OCI-M1 (cell line): ENCODE data around the gene OTOP3.
"Not testable (repeated sequence)": the region's sequence is repeated elsewhere in the genome, so short reads cannot be mapped to it uniquely, and the experiment has no call there.

Experiments used
- DNase-seq: peaks from one replicate; lab custom pipeline; 2025; lab: John Stamatoyannopoulos, UW

OTOP3 gene

GRCh38 chr17:74961657-74962350 is 26.1 kb downstream of the OTOP3 start:
- DNase-seq: peak; percentile 84

GRCh38 chr17:74962622-74963394 is 27.1 kb downstream of the OTOP3 start:
- DNase-seq: no peak

DNA sequence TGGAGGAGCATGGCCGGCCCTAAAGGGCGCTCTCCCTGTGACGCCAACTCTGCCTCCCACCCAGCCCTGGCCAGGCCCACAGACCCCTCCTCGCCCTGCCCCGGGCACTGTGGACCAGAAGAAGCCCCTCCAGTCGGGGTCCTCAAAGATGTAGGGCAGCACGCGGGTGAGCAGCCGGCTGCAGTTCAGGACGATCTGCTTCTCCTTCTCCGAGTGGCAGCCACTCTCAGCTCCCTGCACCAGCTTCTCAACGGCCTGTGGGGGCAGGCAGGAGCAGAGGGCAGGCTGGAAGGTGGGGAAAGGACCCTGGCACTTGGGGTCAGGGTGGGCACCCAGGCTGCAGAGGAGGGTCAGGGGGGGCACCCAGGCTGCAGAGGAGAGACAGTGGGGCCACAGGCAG is 28.0 kb downstream of the OTOP3 start:
- DNase-seq: no peak

DNA sequence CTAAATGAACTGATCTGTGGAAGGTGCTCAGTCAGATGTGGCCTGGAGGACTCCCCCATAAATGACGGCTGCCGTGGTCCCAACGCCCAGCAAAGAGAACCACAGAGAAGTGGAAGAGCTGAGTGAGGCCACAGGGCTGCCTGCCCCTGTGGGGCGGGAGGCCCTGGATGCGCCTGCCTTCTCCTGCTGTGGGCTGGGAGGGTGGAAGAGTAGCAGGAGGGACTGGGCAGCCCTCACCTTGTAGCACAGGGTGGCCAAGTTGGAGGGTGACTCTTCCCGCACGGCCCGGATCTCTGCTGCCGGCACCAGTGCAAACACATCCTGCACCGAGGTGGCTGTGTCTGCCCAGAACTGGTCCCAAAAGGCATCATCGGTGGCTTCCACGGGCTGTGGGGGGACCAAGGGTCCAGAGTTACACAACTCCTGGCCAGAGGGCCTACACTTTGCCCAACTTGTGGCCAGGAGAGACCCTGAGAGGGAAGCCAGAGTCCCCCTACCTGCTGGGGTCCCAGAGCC is 28.6 kb downstream of the OTOP3 start:
- no peak for DNase-seq

DNA sequence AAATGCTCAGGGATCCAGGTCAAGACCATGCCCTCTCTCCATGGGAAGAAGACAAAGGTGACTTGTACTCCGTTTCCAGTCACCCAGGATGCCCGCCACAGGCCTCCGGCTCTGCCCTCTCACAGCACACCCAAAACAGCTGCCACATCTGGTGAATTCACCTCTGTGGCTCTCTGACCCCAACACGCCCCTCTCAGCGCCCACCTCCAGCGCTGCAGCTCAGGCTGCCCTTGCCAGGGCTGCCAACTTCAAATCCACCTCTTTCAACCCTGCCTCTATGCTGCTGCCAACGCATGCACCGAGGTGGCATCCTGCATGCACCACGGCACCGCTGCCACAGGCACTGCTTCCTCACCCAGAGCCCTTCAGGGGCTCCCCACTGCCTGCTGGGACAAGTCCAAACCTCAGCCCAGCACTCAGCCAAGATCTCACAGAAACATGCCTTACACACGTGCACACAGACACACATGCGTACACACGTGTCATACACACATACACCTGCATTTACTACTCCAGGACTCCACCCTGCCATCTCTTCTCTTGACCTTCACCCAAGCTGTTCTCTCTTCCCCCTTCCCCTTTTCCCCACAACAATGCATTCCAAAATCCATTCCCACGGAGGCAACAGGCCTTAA is 29.4 kb downstream of the OTOP3 start:
- DNase-seq: no peak

GRCh38 chr17:74968361-74968780 is 32.7 kb downstream of the OTOP3 start:
- DNase-seq: no peak

GRCh38 chr17:74969501-74969900 is 33.8 kb downstream of the OTOP3 start:
- not testable (repeated sequence) for DNase-seq

GRCh38 chr17:74970395-74970794 is 34.7 kb downstream of the OTOP3 start:
- no peak for DNase-seq

DNA sequence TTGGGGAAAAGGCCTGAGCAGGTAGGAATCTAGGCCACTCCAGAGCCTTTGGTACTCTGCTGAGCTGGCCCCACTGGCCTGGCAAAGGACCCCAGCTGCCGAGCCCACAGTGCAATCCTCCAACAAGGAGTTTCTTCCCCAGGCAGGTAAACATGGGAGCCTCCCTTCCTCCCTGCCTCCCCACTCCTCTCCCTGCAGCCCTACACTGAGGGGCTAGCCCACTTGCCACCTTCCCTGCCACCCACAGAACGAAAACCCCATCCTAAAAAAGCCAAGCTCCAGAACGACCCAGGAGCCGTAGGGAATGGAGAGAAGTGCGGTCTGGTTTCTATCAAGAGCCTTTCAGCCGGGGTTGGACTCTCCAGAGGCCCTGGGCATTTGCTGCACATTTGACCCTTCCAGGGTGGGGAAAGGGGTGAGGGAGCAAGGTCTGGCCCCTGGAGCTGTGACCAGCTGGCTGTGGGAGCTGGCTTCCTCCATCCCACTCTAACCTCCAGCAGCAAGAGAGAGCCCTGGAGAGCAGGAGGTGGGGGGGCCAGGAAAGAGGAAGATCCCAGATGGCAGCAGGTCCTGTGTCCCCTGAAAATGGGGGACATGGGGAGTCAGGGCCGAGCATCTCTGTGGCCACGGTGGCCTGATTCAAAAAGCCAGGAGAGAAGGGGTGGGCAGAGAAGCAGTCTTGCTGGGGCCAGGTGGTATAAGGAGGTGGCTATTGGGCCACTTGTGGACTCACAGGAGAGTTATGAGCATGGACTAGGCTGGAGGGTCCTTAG is 35.6 kb downstream of the OTOP3 start:
- DNase-seq: no peak

DNA sequence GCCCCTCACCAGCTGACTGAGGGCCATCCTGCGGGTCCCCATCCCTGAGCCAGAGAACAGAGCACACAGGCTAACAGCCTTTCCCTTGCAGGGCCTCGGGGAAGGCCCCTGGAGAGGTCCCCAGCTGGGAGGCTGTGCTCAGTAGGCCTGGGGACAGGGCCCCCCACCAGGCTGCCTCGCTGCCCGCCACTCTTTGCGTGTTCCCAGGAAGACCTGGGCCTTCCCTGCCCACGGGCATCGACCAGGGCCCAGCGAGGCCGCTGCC is 36.1 kb downstream of the OTOP3 start:
- DNase-seq: no peak

DNA sequence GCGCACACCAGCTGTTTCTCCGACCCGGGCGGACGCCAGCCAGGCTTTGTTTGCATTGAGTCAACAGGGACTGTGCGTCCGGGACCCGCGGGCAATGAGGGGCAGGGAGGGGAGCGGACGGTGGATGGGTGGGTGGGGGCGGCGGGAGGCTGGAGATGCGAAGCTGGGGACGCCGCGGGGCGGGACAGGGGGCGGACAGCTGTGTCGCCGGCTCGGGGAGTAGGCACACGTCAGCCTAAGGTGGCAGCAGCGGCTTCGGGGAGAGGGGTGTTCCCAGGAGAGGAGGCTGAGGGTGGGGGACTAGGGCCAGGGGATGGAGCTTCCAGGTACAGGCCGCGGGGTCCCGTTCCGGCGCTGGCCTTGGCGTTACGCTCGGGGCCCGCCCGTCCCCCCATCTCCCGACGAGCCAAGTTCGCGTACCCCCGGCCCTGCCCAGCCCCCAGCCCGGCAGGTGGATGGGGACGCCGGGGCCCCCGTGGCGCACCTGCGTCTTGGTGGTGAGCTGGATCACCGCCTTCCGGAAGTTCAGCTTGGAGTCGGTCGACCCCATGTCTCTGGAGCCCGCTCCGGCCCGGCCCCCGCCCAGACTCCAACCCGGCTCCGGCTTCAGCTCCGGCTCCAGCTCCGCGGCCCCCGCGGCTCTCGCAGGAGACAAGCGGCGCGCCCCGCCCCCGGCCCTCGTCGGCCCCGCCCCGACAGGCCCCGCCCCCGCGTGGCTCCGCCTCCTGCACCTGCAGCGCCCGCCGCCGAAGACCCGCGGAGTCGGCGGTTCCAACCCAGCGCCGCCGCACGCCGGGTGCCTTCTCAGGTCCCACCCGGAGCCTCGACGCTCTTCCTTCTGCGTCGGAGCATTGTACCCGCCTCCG is 36.6 kb downstream of the OTOP3 start, which contains the start of gene HID1:
Gene HID1, minus strand, starts transcription at position 653 of the 866 bp plus-strand sequence. Its CDS starts 103 bp downstream, at position 550.
- no peak for DNase-seq

DNA sequence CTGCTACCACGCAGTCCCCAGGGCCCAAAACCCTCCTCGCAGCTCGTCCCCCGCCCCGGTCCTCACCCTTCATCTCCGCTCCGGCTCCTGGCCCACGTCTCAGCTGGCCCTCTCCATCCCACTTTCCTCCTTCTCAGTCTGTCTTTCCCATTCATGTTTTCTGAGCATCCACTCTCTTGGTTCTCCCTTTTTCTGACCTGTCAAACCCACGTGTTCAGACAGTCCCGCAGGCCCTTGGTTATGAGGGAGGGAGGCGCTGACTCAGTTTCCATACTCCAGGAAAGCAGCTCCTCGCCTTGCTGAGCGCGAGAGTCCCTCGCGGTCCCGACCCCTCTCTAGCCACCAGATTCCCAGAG is 37.3 kb downstream of the OTOP3 start:
- DNase-seq: no peak

DNA sequence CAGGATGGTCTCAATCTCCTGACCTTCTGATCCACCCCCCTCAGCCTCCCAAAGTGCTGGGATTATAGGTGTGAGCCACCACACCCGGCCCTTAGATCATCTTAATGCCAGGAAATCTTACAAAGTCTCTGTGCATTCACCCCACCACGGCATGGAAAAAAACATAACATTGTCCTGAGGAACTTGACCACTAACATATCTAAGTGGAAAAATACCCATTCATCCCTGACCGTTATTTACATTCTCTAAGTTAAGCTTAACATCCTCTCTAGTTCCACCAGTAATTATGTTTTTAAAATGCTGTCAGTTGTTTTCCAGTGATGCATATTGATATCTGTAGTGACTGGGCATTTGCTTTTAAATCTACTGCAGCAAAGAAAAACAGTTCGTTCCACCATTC is 40.2 kb downstream of the OTOP3 start:
- DNase-seq: no peak

GRCh38 chr17:74977802-74978201 is 42.1 kb downstream of the OTOP3 start:
- no peak for DNase-seq

- DNase-seq: no peak
These were observed 42.5 kb downstream of the OTOP3 start for GRCh38 chr17:74978240-74978639.

DNA sequence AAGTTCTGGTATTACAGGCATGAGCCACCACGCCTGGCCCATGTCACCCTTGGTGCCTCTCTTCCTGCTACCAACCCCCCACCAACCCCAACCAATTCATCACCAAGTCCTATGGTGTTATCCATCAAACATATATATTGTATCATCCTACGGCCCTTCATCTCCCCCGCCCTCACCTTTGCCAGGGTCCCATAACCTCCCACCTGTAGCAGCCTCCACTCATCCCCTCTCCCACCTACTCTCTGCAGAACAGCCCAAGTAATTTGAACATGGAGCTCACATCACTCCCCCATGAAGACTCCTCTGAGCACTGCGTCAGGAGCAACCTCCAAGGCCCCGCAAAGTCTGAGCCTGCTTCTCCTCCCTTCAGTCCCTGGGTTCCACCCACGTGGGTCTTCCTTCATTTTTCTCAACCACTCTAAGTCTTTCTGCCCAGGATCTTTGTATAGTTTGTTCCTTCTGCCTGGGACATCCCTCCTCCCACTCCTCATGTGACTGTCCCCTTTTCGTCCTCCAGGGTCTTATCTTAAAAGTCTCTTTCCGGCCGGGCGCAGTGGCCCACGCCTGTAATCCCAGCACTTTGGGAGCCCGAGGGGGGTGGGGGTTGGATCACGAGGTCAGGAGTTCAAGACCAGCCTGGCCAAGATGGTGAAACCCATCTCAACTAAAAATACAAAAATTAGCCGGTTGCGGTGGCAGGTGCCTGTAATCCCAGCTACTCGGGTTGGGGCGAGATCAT is 43.9 kb downstream of the OTOP3 start:
- peak; percentile 65 for DNase-seq

GRCh38 chr17:74981318-74981978 is 45.8 kb downstream of the OTOP3 start:
- DNase-seq: no peak

- peak; percentile 84 for DNase-seq
These were observed 46.4 kb downstream of the OTOP3 start for GRCh38 chr17:74981979-74982662.

- DNase-seq: not testable (repeated sequence)
These were observed 47.1 kb downstream of the OTOP3 start for GRCh38 chr17:74982663-74983313.
